IMR-90 (cell line): ENCODE measurements around the gene MAGI1.

Experiments used
- CTCF ChIP-seq: conservative IDR thresholded peaks from 2 replicates; pipeline ENCODE4 v1.5.1; 2012; ENCODE audit warnings: mild to moderate bottlenecking, low read depth, low read length, improper control_type of control experiment
- RCOR1 ChIP-seq: IDR thresholded peaks from 2 replicates; pipeline ENCODE4 v1.6.1; 2012; ENCODE audit warnings: mild to moderate bottlenecking, low read length, improper control_type of control experiment; ENCODE audit not compliant: insufficient replicate concordance

- TF ChIP-seq CTCF: no peak
- TF ChIP-seq RCOR1: no peak
Observed at GRCh38 chr3:65928110-65928509, 110.6 kb downstream of the MAGI1 start.
